HCEC 1CT (cell line): ENCODE measurements around the gene MED10.

Experiments used
- DNase-seq: peaks from one replicate; pipeline ENCODE4 v3.0.0-alpha.2; 2017

The MED10 gene, protein sequence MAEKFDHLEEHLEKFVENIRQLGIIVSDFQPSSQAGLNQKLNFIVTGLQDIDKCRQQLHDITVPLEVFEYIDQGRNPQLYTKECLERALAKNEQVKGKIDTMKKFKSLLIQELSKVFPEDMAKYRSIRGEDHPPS

DNA sequence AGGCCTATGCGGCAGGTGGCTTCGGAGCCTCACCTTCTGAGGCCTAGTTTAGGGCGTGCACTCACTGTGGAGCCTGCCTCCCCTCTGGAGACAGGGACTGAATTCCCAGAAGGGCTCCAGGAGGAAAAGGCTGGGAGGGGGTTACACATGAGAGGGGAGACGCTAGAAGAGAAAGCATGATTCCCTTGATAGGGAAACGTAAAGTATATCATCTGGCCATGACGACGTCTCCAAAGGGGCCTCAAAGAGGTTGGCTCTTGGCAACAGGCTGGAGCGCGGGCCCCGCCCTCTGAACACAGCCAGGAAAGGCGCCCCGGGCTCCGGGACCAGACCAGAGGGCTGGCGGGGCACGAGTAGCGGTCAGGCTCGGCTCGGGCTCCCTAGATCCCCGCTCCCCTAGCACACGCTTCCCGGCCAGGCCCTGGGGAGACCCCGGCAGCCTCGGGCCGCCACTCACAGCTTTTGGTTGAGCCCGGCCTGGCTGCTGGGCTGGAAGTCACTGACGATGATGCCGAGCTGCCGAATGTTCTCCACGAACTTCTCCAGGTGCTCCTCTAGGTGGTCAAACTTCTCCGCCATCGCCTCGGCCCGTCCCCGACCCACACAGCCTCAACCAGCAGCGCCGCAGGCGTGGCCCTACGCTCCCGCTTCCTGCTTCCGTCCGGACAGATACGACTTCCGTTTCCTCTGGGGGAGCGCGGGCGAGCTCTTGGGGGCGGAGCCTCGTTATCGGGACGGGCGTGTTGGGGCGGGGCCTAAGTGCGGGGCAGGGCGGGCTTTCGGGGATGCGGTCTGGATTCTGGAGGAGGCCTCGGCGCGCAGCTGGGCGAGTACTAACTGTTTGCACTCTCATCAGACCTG, at the start of gene MED10:
Gene MED10 (minus strand): TSS at position 643 of the 861 bp plus-strand sequence. CDS start 64 bp downstream, at position 579.
- DNase-seq = peak; percentile 95

GRCh38 chr5:6427694-6428093, 49.3 kb upstream of the MED10 start:
- DNase-seq = no peak

- DNase-seq = no peak
These were observed 46.4 kb upstream of the MED10 start for GRCh38 chr5:6424700-6425099.

DNA sequence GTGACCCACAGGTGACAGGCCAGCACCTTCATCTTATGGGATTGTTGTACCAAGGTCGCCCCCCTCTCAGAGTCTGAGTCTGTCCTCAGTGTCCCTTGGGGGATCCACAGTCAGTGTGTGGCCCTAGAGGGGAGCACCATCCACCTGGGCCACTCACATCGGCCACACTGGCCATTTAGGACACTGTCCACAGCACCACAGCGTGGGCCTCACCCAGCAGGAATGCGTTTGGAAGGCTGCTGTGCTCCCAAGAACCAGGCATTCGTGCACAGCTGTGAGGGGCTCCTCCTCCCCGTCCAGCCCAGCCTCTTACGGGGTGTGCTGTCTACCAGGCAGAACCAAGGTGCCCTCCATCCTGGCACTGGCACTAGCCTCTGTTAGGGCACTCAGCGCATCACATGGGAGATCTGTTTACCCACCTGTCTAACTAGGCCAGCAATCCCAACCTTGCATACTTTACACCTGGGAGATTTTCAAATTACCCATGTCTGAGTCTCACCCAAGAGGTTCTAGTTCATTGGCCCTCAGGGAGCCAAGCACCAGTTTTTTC, 45.8 kb upstream of the MED10 start:
- DNase-seq = no peak

DNA sequence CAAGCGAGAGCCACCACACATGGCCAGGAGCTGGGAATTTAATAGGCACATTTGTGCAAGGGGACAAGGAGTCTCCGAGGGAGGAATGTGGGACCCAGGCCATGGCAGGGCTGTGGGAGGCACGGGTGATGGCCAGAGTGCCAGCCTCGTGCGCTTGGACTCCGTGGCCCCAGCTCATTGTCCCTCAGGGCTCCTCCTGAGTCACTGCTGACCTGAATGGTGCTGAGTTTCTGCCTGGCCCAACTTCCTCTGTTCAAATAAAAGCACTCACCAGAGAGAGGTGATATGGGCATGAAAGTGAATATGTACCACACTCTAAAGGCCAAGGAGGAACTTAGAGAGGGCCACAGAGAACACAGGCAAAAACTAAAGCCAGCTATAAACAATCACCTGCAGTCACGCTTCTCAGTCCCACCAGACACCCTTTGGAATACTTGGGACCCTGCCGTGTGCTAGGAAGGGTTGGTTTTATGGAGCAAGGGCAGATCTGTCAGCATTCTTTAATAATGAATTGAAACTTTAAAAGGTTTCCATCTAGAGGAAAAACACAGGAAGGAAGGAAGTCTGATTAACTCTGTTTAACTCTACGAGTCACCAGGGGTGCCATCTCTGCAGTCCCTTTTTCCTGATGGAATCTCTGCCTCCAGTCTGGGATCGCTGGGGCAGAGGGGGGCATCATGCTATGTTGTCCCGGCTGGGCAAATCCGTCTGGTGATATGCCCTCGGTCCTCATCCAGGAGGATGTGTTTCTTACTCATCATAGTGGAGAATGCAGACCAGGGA, 45.2 kb upstream of the MED10 start:
- no peak for DNase-seq

DNA sequence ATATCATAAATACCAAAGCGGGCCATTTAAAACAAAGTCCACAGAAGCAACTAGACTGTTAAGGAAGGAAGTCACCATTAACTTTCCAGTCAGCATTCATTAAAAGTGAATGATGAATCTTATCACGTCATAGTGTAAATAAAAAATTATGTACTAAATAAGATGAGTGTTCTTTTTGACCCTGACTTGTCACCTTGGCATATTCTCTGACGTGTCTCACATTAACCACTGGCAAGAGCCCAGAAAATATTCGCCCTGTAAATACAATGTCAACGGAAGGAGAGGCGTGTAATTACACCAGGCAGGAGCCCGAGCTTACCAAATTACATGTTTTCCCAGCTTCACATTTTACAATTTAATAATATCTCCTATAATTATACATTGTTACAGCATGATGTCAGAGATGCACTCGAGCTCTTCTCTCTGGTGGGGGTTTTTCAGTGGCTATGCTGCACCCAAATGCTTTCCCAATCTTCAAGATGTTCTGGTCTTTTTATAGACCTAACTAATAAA, 41.0 kb upstream of the MED10 start:
- peak; percentile 42 for DNase-seq

DNA sequence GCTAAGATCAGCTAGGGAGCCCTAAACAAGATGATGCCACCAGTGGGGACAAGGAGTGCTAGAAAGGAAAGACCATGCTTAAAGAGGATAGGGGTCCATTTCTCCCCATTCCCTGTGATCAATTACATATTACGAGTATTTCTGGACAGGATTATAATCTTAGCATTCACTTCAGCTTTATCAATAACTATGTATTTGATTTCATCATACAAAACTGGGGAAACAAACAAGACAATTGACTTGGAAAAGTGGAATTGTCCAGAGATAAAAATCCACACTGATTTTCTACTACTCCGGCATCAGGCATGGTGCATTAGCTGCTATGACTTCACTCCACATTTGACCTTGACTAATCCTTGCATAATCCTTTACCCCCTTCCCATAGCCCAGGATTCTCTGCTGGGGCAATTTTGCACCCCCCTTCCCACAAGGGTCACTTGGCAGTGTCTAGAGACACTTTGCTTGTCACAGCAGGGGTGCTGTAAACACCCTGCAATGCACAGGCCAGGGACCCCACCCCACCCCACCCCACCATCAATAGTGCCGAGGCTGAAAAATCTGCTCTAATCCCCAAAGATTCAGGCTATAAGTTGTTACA, 40.4 kb upstream of the MED10 start:
- no peak for DNase-seq

GRCh38 chr5:6417657-6418056, 39.3 kb upstream of the MED10 start:
- no peak for DNase-seq

- DNase-seq = no peak
These were observed 34.5 kb upstream of the MED10 start for GRCh38 chr5:6412811-6413210.

DNA sequence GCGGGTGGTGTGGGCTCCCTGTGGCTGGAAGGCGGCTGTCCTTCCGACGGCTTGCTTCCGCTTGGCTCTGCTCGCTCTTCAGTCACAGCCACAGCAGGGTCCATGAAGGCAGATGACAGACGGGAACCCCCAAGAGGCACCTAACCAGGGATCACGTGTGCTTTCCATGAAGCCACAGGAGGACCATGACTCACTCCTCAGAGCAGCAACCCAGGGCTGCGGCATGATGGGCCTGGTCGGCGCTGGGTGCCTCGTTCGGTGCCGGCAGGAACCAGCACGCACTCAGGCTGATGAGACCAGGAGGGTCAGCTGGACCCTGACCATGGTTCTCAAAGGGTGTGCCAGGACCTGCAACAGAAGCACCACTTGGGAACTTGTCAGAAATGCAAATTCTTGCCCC, 32.8 kb upstream of the MED10 start:
- no peak for DNase-seq

GRCh38 chr5:6410421-6410820, 32.1 kb upstream of the MED10 start:
- DNase-seq = no peak

GRCh38 chr5:6408627-6409446, 30.5 kb upstream of the MED10 start:
- DNase-seq = no peak

DNA sequence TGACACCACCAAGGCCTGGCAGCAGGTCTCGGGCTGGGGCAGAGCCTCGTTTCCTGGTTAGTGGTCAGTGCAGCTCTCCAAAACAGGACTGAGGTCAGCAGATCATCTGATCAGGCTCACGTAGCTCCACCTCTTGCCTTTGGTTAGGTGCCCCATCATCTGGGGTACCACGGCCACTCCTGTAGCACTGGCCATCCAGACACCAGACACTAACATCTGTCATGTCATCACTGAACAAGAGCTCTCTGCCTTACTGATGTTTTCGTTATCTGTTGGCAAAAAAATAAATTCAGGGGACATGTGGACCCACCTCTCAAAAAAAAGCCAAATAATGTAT, 29.9 kb upstream of the MED10 start:
- no peak for DNase-seq

DNA sequence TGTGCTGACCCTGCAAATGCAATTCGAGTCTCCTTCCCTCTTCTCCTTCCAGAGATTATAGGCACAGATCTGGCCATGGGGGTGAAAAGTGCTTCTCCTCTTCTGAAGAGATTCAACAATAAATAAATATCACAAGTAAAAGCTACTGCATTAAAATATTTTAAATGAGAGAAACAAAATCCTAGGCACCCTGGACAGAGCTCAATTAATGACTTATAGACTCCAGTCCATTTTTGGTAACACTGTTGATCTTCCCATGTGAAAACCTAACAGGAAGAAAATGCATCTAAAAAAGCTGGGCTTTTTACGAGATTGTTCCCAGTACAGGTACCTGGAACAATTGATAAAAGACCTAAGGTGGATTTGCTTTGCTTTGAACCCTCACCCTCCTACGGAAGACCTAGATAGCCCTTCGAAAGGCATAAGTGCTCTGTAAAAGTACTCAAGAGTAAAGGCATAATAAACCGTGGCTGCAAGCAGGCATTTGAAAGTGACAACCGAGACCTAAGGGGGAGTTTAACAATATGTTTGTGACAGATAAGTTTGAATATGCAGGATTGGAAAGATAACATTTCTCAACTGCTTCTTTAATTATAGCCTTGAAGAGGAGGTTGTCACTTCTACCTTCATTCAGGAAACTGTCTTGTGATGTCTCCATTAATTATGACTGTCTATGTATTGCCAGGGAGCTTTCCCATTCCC, 29.4 kb upstream of the MED10 start:
- DNase-seq = no peak

- DNase-seq = no peak
These were observed 27.2 kb upstream of the MED10 start for GRCh38 chr5:6405591-6405990.

- DNase-seq = peak; percentile 73
These were observed 25.8 kb upstream of the MED10 start for GRCh38 chr5:6404129-6404528.

DNA sequence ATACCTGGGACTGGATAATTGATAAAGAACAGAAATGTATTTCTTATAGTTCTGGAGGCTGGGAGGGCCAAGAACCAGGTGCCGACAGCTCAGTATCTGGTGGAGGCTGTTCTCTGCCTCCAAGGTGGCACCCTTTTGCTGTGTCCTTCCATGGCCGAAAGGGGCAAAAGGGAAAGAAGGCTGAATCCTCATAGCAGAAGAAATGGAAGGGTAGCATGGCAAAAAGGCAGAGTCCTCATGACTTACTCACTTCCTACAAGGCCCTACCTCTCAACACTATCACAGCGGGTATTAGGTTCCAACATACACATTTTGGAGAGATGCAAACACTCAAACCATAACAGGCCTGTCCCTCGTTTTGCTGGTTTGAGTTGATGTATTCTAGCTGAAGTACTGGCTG, 25.1 kb upstream of the MED10 start:
- no peak for DNase-seq

GRCh38 chr5:6402939-6403338, 24.6 kb upstream of the MED10 start:
- DNase-seq = no peak

DNA sequence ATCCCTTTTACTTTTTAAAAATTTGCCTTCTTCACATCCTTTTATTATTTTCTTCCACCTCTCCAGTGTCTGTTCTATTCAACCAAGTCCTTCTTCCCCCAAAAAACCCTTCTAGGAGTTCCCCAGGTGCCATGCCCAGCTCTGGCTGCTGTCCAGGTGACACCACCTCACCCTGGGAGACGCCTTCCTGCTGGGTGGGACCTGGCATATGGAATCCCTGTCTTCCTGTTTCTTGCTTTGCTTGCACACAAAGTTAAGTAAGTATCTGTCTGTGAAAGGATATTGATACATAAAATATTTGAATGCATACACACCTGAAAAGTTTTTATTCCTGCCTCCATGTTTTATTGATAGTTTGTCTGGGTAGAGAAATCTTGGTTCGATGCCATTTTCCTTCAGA, 23.1 kb upstream of the MED10 start:
- DNase-seq = no peak

- DNase-seq = peak; percentile 62
These were observed 21.9 kb upstream of the MED10 start for GRCh38 chr5:6399980-6400910.
